A549 (cell line): Measurements from ENCODE around the gene SLC17A5. TPM values are rescaled to one million over a fixed set of nuclear protein-coding genes. Genes with fewer than 3 reads are reported as not detected.

Source experiments
- ATAC-seq, 2 experiments: fragments of 200-7000 bp in 1 of 2; fragments of >200 bp in 1 of 2; cut with Nextera tagmentation in 1 of 2; cut with Tn5 transposase in 1 of 2; 3 replicates each; pipeline versions ENCODE4 v1.8.0 to v1.9.1; 2018 to 2020; ENCODE audit warnings: mild to moderate bottlenecking in 1 of 2, moderate library complexity in 1 of 2
- CTCF ChIA-PET: fragments of 300-600 bp; sonication (Branson Sonifier 250); formaldehyde crosslinking; extraction: SDS; loops from one replicate; lab custom pipeline; 2021; ENCODE audit warnings: antibody characterized with exemption, inconsistent platforms; lab: Yijun Ruan, JAX
- POLR2A ChIA-PET: fragments of 350-600 bp; formaldehyde crosslinking; extraction: SDS; loops from one replicate; lab custom pipeline; 2021; ENCODE audit warnings: antibody characterized with exemption, inconsistent platforms; lab: Yijun Ruan, JAX
- DNase-seq, 2 experiments: peaks; one replicate each; pipeline versions ENCODE4 v3.0.0 to v3.0.0-alpha.2; 2011 to 2016; ENCODE audit warnings: low read depth in 1 of 2, low spot score in 1 of 2
- FAIRE-seq: peaks from 2 replicates; lab custom pipeline; 2011; peaks lifted over from hg19 to GRCh38; lab: Jason Lieb, UNC
- H3K27ac ChIP-seq, 2 experiments: fragments of >200 bp; sonication (Bioruptor Twin); formaldehyde crosslinking; 3 replicates each; pipeline ENCODE4 v1.5.1; 2016 to 2017
- H3K4me1 ChIP-seq: fragments of >200 bp; sonication (Bioruptor Twin); formaldehyde crosslinking; 3 replicates; pipeline ENCODE4 v1.6.1; 2016
- H3K4me2 ChIP-seq: fragments of >200 bp; sonication (Bioruptor Twin); formaldehyde crosslinking; 3 replicates; pipeline ENCODE4 v1.6.1; 2016
- H3K4me3 ChIP-seq: fragments of >200 bp; sonication (Bioruptor Twin); formaldehyde crosslinking; 3 replicates; pipeline ENCODE4 v1.5.1; 2016
- H3K9me3 ChIP-seq: fragments of >200 bp; sonication (Bioruptor Twin); formaldehyde crosslinking; 3 replicates; pipeline ENCODE4 v1.6.1; 2016
- CHD4 ChIP-seq: fragments of 200-600 bp; sonication (generic); IDR thresholded peaks from 2 replicates; pipeline ENCODE4 v1.6.1; 2016; ENCODE audit warnings: antibody characterized with exemption, mild to moderate bottlenecking, borderline replicate concordance
- FOSL2 ChIP-seq, 2 experiments: fragments of 450-650 bp in 1 of 2; fragments of >200 bp in 1 of 2; sonication (Bioruptor Twin) in 1 of 2; formaldehyde crosslinking; IDR thresholded peaks; 2 replicates each; pipeline versions ENCODE4 v1.5.0 to v1.6.1; 2016 to 2020; ENCODE audit warnings: mild to moderate bottlenecking in 1 of 2, moderate library complexity in 1 of 2
- FOXS1 ChIP-seq: fragments of 250-450 bp; sonication (Bioruptor Pico); IDR thresholded peaks from 2 replicates; pipeline ENCODE4 v1.5.0; 2020; ENCODE audit warnings: mild to moderate bottlenecking, moderate library complexity
- HOXB13 ChIP-seq: fragments of 250-450 bp; sonication (Bioruptor Pico); IDR thresholded peaks from 2 replicates; pipeline ENCODE4 v1.5.0; 2020; ENCODE audit warnings: low read depth, mild to moderate bottlenecking, moderate library complexity
- PHF8 ChIP-seq: fragments of 200-600 bp; sonication (generic); IDR thresholded peaks from 2 replicates; pipeline ENCODE4 v1.6.1; 2016; ENCODE audit warnings: low read depth, mild to moderate bottlenecking, antibody characterized with exemption, moderate library complexity, borderline replicate concordance
- RFX5 ChIP-seq: fragments of 450-650 bp; IDR thresholded peaks from 2 replicates; pipeline ENCODE4 v1.7.1; 2014; ENCODE audit warnings: antibody characterized with exemption, mild to moderate bottlenecking, moderate library complexity
- ZSCAN20 ChIP-seq: fragments of 250-450 bp; sonication (Bioruptor Pico); IDR thresholded peaks from 2 replicates; pipeline ENCODE4 v1.8.0; 2022; ENCODE audit warnings: mild to moderate bottlenecking, moderate library complexity
- WGBS: methylation state at CpG from one replicate; pipeline ENCODE4 v1.1.6; 2017; ENCODE audit errors: missing lambda C conversion rate; 5-methylcytosine and 5-hydroxymethylcytosine counted together
- polyA plus RNA-seq, 4 experiments: library from polyadenylated mRNA; depleted of rRNA in 3 of 4; stranded (reverse); fragments of >200 nt; fragmentation: RNase III in 1 of 4; extraction: RNeasy Plus Mini Kit Qiagen cat#74134 plus additional on column Dnase treatment in 1 of 4; gene quantifications; 2 replicates in 3 of 4; 3 replicates in 1 of 4; pipeline ENCODE4 v1.2.3, GENCODE V29; 2011 to 2017
- TF ChIP-seq, protein P1 (sequence below): fragments of 250-450 bp; sonication (Bioruptor Pico); IDR thresholded peaks from 2 replicates; pipeline ENCODE4 v1.5.0; 2021; ENCODE audit warnings: mild to moderate bottlenecking, moderate library complexity, borderline replicate concordance
- TF ChIP-seq, protein P2 (sequence below): fragments of 200-600 bp; sonication (generic); IDR thresholded peaks from 2 replicates; pipeline ENCODE4 v1.6.1; 2016; ENCODE audit warnings: antibody characterized with exemption, mild to moderate bottlenecking, moderate library complexity
- TF ChIP-seq, protein P3 (sequence below): fragments of >200 bp; sonication (Bioruptor Twin); formaldehyde crosslinking; IDR thresholded peaks from 3 replicates; pipeline ENCODE4 v1.6.1; 2016

The SLC17A5 gene
- polyA plus RNA-seq, 2 of the 4 experiments (the other 2 are of a cell fraction), result 10.0 to 10.6 TPM

DNA sequence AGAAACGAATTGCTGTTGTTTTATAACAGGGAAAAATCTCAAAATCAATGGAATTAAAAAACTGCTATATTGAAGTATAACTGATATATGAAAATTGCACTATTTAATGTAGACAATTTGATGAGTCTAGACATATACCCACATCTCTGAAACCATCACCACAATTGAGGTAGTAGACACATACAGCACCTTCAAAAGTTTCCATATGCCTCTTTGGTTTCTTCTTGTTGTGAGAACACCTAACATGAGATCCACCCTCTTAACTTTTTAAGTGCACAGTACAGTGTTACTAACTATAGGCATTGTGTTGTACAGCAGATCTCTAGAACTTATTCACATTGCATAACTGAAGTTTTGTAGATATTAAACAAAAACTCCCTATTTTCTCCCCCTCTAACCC is 14.0 kb upstream of the SLC17A5 start:
- POLR2A ChIA-PET, result no interaction called here
- no peaks in the 10 kb centered on the region for H3K9me3 ChIP-seq
- TF ChIP-seq PHF8 (no peak), FOXS1 (no peak), CHD4 (no peak), RFX5 (no peak), HOXB13 (CRISPR knock-in tag) (no peak), ZSCAN20 (CRISPR knock-in tag) (no peak)
- TF ChIP-seq, protein P1, sequence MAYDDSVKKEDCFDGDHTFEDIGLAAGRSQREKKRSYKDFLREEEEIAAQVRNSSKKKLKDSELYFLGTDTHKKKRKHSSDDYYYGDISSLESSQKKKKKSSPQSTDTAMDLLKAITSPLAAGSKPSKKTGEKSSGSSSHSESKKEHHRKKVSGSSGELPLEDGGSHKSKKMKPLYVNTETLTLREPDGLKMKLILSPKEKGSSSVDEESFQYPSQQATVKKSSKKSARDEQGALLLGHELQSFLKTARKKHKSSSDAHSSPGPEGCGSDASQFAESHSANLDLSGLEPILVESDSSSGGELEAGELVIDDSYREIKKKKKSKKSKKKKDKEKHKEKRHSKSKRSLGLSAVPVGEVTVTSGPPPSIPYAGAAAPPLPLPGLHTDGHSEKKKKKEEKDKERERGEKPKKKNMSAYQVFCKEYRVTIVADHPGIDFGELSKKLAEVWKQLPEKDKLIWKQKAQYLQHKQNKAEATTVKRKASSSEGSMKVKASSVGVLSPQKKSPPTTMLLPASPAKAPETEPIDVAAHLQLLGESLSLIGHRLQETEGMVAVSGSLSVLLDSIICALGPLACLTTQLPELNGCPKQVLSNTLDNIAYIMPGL (CRISPR knock-in tag), result no peak
- TF ChIP-seq, all 56 proteins: peak for 0
- DNase-seq, result no peak
- no peak for FAIRE-seq
- Histone ChIP-seq H3K4me2 (no peak overlapping the region), H3K4me1 (peaks cover 9% of the 10 kb centered on the region; the same call in 1 of the 3 replicates), H3K4me3 (no peak overlapping the region), H3K27ac (no peak overlapping the region)
- WGBS, result 7% methylated on average over 1 of the region's 1 CpG
- CTCF ChIA-PET, result interaction anchor here (3.0 kb wide), 1 partner anchor 65 kb away, joined by 10 read pairs; no protein-coding TSS in a partner anchor
- ATAC-seq, result no peak

DNA sequence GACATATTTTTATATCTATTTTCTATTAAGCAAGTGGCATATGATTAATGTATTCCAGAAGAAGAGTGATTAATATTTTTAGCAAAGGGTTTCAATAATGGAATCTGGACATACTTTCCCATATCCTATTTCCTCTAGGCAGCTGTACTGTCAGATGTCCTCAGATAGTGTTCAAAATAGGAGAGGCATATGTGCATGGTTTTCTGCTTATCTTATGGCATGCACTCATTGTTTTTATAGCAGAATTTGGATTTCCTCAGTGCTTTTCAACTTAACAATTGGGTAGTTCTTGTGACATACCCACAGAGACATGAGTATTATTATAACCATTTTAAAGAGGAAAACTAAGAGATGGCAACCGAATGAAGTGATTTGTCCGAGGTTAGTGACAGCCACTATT is 12.6 kb upstream of the SLC17A5 start:
- Histone ChIP-seq H3K4me2 (0 out of 3 replicates have a peak overlapping the region, but pooled peaks have one; percentile 19), H3K27ac (no peak overlapping the region), H3K4me1 (peaks cover 9% of the 10 kb centered on the region; the same call in 1 of the 3 replicates), H3K4me3 (no peak overlapping the region), H3K9me3 (no peaks in the 10 kb centered on the region)
- ATAC-seq (no peak), FAIRE-seq (no peak), DNase-seq (no peak)
- ChIA-PET CTCF (interaction anchor here (0.6 to 3.0 kb wide), 5 partner anchors 10 to 1542 kb away, joined by 3 to 10 read pairs (median 4); no protein-coding TSS in a partner anchor), POLR2A (interaction anchor here (1.0 kb wide), 1 partner anchor 12 kb away, joined by 4 read pairs; the partner anchor contains the start of gene SLC17A5)
- WGBS, result 61% methylated on average over 2 of the region's 2 CpGs
- TF ChIP-seq, protein P2, sequence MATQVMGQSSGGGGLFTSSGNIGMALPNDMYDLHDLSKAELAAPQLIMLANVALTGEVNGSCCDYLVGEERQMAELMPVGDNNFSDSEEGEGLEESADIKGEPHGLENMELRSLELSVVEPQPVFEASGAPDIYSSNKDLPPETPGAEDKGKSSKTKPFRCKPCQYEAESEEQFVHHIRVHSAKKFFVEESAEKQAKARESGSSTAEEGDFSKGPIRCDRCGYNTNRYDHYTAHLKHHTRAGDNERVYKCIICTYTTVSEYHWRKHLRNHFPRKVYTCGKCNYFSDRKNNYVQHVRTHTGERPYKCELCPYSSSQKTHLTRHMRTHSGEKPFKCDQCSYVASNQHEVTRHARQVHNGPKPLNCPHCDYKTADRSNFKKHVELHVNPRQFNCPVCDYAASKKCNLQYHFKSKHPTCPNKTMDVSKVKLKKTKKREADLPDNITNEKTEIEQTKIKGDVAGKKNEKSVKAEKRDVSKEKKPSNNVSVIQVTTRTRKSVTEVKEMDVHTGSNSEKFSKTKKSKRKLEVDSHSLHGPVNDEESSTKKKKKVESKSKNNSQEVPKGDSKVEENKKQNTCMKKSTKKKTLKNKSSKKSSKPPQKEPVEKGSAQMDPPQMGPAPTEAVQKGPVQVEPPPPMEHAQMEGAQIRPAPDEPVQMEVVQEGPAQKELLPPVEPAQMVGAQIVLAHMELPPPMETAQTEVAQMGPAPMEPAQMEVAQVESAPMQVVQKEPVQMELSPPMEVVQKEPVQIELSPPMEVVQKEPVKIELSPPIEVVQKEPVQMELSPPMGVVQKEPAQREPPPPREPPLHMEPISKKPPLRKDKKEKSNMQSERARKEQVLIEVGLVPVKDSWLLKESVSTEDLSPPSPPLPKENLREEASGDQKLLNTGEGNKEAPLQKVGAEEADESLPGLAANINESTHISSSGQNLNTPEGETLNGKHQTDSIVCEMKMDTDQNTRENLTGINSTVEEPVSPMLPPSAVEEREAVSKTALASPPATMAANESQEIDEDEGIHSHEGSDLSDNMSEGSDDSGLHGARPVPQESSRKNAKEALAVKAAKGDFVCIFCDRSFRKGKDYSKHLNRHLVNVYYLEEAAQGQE, result no peak

DNA sequence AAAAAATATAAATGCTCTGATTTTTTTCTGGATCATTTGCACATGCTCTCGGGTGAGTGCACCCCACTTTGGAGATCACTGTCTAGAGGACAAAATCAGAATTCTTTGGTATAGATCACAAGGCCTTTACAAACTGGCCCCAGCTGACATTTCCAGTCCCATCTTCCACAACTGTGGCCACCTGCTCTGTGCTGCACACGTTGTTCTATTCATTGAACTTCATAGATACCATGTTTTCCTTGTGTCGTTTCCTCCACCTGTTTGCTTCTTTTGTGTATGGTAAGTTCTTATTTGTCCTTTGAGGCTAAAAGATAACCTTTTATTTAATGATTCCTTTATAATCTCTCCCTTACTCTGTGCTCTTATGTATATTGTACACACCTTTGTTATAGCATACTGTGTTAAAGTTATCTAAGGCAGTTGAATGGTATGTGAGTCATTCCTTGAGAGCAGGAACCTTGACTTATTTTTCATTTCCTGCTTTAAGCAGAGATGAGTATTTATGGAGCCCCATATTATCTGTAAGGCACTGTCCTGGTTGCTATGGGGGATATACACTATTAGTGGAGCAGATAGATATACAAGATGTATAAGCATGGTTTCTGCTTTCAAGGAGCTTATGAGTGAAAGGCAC is 12.0 kb upstream of the SLC17A5 start:
- H3K9me3 ChIP-seq, result no peaks in the 10 kb centered on the region
- CTCF ChIA-PET, result interaction anchor here (0.7 to 3.0 kb wide), 5 partner anchors 10 to 1546 kb away, joined by 3 to 10 read pairs (median 4); no protein-coding TSS in a partner anchor
- WGBS, result 54% methylated on average over 3 of the region's 3 CpGs
- POLR2A ChIA-PET, result interaction anchor here (1.0 kb wide), 1 partner anchor 12 kb away, joined by 4 read pairs; the partner anchor contains the start of gene SLC17A5
- H3K4me2 ChIP-seq, result 0 out of 3 replicates have a peak overlapping the region, but pooled peaks have one; percentile 19
- ATAC-seq, result peak; percentile 54 to 56; a peak in 4 of 6 replicates
- FAIRE-seq, result no peak
- H3K4me1 ChIP-seq, result peaks cover 9% of the 10 kb centered on the region; the same call in 1 of the 3 replicates
- DNase-seq, result no peak
- no peak overlapping the region for H3K4me3 ChIP-seq
- no peak for TF ChIP-seq FOSL2 (IDR thresholded peaks at IDR 0.05)
- 0 out of 2 replicates have a peak, but pooled peaks have one; percentile 15 for TF ChIP-seq FOSL2 (CRISPR knock-in tag; IDR thresholded peaks at IDR 0.05)
- TF ChIP-seq, protein P3, sequence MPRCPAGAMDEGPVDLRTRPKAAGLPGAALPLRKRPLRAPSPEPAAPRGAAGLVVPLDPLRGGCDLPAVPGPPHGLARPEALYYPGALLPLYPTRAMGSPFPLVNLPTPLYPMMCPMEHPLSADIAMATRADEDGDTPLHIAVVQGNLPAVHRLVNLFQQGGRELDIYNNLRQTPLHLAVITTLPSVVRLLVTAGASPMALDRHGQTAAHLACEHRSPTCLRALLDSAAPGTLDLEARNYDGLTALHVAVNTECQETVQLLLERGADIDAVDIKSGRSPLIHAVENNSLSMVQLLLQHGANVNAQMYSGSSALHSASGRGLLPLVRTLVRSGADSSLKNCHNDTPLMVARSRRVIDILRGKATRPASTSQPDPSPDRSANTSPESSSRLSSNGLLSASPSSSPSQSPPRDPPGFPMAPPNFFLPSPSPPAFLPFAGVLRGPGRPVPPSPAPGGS, result no peak
- no peak overlapping the region for H3K27ac ChIP-seq
